Stomach (tissue), 4 donors: ENCODE results near the gene ALK.
"Not testable (repeated sequence)": the region's sequence is repeated elsewhere in the genome, so short reads cannot be mapped to it uniquely, and the experiment has no call there.

Experiments used
- CTCF ChIP-seq, 7 experiments: fragments of 450-650 bp in 4 of 7; fragments of 200-600 bp in 3 of 7; sonication (generic) in 3 of 7; IDR thresholded peaks; one replicate each; pipeline ENCODE4 v1.5.1; 2016 to 2019; ENCODE audit warnings: antibody characterized with exemption in 7 of 7, control low read depth in 2 of 7, mild to moderate bottlenecking in 1 of 7
- EP300 ChIP-seq: sonication (generic); formaldehyde crosslinking; IDR thresholded peaks from one replicate; pipeline ENCODE4 v1.6.1; 2017; ENCODE audit warnings: antibody characterized with exemption
- POLR2A ChIP-seq, 4 donors: fragments of 450-650 bp; IDR thresholded peaks; one replicate each; pipeline ENCODE4 v1.6.1; 2016; ENCODE audit warnings: antibody characterized with exemption in 4 of 4, control low read depth in 2 of 4, mild to moderate bottlenecking in 1 of 4, moderate library complexity in 1 of 4
- POLR2AphosphoS5 ChIP-seq, 3 donors: sonication (generic); formaldehyde crosslinking; IDR thresholded peaks; one replicate each; pipeline ENCODE4 v1.6.1; 2016; ENCODE audit warnings: antibody characterized with exemption in 3 of 3

GRCh38 chr2:29245035-29245741 lies 676.2 kb downstream of the ALK start:
- not testable (repeated sequence) for TF ChIP-seq EP300; POLR2A (IDR thresholded peaks at IDR 0.05); CTCF (IDR thresholded peaks at IDR 0.05); POLR2AphosphoS5 (IDR thresholded peaks at IDR 0.05)
